Measurements from ENCODE around the gene HOOK1.

- TF ChIP-seq, protein P1, sequence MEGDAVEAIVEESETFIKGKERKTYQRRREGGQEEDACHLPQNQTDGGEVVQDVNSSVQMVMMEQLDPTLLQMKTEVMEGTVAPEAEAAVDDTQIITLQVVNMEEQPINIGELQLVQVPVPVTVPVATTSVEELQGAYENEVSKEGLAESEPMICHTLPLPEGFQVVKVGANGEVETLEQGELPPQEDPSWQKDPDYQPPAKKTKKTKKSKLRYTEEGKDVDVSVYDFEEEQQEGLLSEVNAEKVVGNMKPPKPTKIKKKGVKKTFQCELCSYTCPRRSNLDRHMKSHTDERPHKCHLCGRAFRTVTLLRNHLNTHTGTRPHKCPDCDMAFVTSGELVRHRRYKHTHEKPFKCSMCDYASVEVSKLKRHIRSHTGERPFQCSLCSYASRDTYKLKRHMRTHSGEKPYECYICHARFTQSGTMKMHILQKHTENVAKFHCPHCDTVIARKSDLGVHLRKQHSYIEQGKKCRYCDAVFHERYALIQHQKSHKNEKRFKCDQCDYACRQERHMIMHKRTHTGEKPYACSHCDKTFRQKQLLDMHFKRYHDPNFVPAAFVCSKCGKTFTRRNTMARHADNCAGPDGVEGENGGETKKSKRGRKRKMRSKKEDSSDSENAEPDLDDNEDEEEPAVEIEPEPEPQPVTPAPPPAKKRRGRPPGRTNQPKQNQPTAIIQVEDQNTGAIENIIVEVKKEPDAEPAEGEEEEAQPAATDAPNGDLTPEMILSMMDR (conservative IDR thresholded peaks at IDR 0.05; ENCODE audit: low read length), result 0 out of 2 replicates have a peak, but pooled peaks have one; percentile 36
- no peak for TF ChIP-seq EZH2phosphoT487 (IDR thresholded peaks at IDR 0.05; ENCODE audit: borderline replicate concordance, low read depth, low read length)
These were observed 64.8 kb downstream of the HOOK1 start for GRCh38 chr1:59879574-59879973.

Data from OCI-LY7 (cell line).